Mucosa of descending colon (tissue), 3 donors: ENCODE results near the gene FAM216B. TPM values are rescaled to one million over a fixed set of nuclear protein-coding genes. Genes with fewer than 3 reads are reported as not detected.

ENCODE experiments used
- ATAC-seq: fragments of 200-7000 bp; cut with Tn5 transposase; one replicate; pipeline ENCODE4 v1.9.1; 2020; ENCODE audit warnings: mild to moderate bottlenecking, moderate library complexity
- DNase-seq, 3 donors: peaks; one replicate each; pipeline ENCODE4 v3.0.0-alpha.2; 2020
- H3K36me3 ChIP-seq: fragments of 200-600 bp; one replicate; pipeline ENCODE4 v1.8.0; 2021; ENCODE audit warnings: low read depth, mild to moderate bottlenecking
- H3K4me1 ChIP-seq: fragments of 200-600 bp; one replicate; pipeline ENCODE4 v1.8.0; 2021; ENCODE audit warnings: low read depth, mild to moderate bottlenecking
- H3K4me3 ChIP-seq: fragments of 200-600 bp; one replicate; pipeline ENCODE4 v1.8.0; 2021; ENCODE audit warnings: mild to moderate bottlenecking
- H3K9me3 ChIP-seq: fragments of 200-600 bp; one replicate; pipeline ENCODE4 v1.8.0; 2021; ENCODE audit warnings: mild to moderate bottlenecking
- intact Hi-C, 2 donors: fragments of 100-400 bp; cut with DNase I in 1 of 2; cut with micrococcal nuclease in 1 of 2; formaldehyde crosslinking; loops; one replicate each; pipeline versions ENCODE4 v1.11.0 to v1.11.1; 2022; cut with DNase I, micrococcal nuclease
- total RNA-seq, 3 donors: library from RNA; stranded (reverse); fragmentation: NEBNext Ultra II Directional in 2 of 3; extraction: Animal tissue kit (Norgen Biotek cat#: 25700) in 2 of 3; gene quantifications; one replicate each; pipeline versions ENCODE4 v1.2.1 to v1.2.4, GENCODE V29; 2021 to 2023
- TF ChIP-seq, protein P1 (sequence below): fragments of 200-600 bp; IDR thresholded peaks from one replicate; pipeline ENCODE4 v1.8.0; 2022; ENCODE audit warnings: antibody characterized with exemption, mild to moderate bottlenecking
- donor health status: DM: no; HTN: no; CAD: no; lungs with moderate emphysema.
- donor health status: DM: no; HTN: no; CAD: no.
- donor health status: DM: no; HTN: yes; CAD: no.

FAM216B gene
- total RNA-seq, 3 donors from 2014 or later: 0.09 to 0.13 TPM; not detected in 1

DNA sequence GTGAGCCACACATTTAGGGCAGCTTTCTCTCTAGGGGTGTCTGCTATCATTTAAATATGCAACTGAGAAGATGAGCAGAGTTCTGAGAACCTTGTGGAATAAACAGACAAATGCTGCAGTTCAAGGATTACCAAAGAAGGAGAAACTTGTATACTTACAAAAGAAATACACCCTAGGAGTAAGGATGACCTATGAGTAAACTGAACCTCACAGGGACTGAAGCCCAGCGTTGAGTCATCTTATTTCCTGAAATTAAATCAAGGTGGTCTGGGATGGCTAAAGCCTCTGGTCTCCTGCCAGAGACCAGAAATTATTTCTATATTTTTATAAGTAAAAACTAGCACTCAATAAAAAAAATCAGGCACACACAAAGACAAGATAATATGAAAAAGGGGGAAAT lies 40.1 kb downstream of the FAM216B start:
- no peak for DNase-seq
- Histone ChIP-seq H3K36me3 (no peaks in the 10 kb centered on the region), H3K4me3 (no peak overlapping the region), H3K9me3 (peaks cover 4% of the 10 kb centered on the region), H3K4me1 (no peaks in the 10 kb centered on the region)
- ATAC-seq: no peak
- TF ChIP-seq, protein P1, sequence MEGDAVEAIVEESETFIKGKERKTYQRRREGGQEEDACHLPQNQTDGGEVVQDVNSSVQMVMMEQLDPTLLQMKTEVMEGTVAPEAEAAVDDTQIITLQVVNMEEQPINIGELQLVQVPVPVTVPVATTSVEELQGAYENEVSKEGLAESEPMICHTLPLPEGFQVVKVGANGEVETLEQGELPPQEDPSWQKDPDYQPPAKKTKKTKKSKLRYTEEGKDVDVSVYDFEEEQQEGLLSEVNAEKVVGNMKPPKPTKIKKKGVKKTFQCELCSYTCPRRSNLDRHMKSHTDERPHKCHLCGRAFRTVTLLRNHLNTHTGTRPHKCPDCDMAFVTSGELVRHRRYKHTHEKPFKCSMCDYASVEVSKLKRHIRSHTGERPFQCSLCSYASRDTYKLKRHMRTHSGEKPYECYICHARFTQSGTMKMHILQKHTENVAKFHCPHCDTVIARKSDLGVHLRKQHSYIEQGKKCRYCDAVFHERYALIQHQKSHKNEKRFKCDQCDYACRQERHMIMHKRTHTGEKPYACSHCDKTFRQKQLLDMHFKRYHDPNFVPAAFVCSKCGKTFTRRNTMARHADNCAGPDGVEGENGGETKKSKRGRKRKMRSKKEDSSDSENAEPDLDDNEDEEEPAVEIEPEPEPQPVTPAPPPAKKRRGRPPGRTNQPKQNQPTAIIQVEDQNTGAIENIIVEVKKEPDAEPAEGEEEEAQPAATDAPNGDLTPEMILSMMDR: no peak
- intact Hi-C loops: no loop called here

DNA sequence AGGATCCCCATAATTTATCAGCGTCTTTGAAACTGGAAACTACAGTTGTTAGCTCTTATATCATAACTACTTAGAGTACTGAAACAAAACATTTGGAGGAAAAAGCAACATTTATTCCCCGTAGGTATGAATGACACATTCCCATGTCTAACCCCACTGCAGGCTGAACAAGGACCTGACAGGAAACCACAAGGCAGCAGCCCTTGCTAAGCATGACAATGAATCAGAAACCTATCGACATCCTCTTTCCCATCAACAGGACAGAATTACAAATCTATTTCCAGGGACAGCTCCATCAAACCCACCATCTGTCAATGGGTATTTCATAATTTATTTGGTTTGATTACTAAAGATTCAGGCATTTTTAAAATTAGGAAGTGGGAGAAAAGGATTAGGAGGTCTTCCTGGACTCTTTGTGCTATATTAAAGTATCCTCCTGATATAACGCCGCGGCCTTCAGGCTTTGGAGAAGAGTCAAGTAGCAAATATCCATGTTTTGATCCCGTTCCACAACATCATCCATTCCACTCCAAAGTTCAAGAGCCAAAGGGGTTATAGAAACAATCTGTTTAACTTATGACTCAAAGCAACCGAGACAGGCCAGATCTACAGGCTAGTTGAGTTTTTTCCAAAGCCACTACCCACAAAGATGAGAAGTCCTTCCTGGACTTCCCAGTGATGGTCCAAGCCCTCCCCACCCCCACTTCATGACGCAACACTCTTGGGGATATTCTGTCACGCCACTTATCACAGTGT lies 51.1 kb downstream of the FAM216B start:
- TF ChIP-seq, protein P1: no peak

DNA sequence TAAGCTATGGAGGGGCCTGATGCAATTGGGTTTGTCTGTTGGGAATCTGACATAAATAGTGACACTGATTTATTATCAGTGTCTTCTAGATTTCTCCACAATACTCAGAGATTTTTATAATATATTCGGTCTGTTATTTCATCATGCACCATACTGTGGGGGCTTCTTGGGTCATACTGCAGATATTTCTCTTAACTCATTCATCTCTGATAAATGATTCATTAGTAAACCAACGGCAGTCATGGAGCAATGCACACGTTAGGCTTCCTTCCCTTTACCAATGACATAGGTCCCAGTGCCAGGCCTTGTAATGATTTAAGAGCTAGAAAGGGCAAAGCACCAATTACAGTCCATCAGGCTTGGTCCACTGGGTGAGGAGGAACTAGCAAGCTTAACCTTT lies 53.6 kb downstream of the FAM216B start:
- ATAC-seq (no peak), DNase-seq (no peak)
- TF ChIP-seq, protein P1: no peak
- H3K36me3 ChIP-seq: no peaks in the 10 kb centered on the region
- intact Hi-C loops: no loop called here
- no peak overlapping the region for H3K4me3 ChIP-seq
- H3K9me3 ChIP-seq: no peaks in the 10 kb centered on the region
- H3K4me1 ChIP-seq: no peaks in the 10 kb centered on the region

More for the DNA sequence above, 51.1 kb downstream of the FAM216B start:
- no peak overlapping the region for H3K4me3 ChIP-seq
- intact Hi-C loops: no loop called here
- DNase-seq (peak in 1 of 3 donors; percentile 27), ATAC-seq (peak; percentile 52)
- H3K4me1 ChIP-seq: no peaks in the 10 kb centered on the region
- H3K9me3 ChIP-seq: no peaks in the 10 kb centered on the region
- H3K36me3 ChIP-seq: no peaks in the 10 kb centered on the region

DNA sequence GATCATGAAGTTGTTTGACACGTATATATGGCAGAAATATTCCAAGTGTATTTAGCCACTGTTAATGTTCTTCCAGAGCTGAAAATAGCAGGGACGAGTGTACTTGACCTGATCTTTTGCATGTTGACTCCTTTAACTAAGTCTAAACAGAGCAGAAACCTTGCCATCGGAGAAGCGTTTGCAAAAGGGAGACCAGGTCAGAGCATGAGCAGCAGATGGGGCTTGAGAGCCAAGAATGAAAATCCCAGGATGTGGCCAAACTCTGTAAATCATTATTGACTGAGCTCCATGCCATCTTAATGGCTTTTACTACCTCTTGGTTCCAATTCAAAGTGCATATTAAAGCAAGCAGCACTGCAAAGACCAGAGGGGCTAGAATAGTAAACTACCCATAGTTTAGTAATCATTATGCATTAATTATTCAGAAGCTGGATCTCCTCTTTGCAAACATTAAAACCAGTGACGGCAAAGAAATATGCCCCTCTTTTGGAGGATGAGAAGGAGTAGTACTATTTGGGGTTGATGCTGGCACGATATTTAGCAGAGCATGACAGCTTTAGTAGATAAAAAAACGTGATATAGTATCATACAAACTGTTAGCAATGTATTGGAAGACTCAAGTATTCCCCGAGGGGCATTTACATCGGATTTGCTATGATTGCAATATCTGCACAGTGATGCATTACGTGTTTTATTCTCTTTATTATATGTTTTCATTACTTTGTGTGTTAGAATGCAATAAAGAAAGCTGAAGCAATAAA lies 55.7 kb downstream of the FAM216B start:
- peak; percentile 59 for ATAC-seq
- TF ChIP-seq, protein P1: no peak
- H3K36me3 ChIP-seq: no peaks in the 10 kb centered on the region
- no peaks in the 10 kb centered on the region for H3K9me3 ChIP-seq
- no peak overlapping the region for H3K4me3 ChIP-seq
- intact Hi-C loops: no loop called here
- no peaks in the 10 kb centered on the region for H3K4me1 ChIP-seq
- peak in 1 of 3 donors; percentile 33 for DNase-seq

Other genes with a start within 250 kb of the FAM216B start
- gene TNFSF11, start 207.4 kb upstream of the FAM216B start, total RNA-seq: under 1 TPM; 0.13 to 0.89 (median 0.38) TPM
- 10 to 100 TPM; 12.1 to 26.9 (median 19.1) TPM for gene EPSTI1, start 210.7 kb downstream of the FAM216B start, total RNA-seq
- gene DNAJC15, start 242.0 kb downstream of the FAM216B start, total RNA-seq: 10 to 100 TPM; 15.9 to 29.7 (median 27.2) TPM